GM12878 (cell line): ENCODE measurements around the gene TRPM6.

ENCODE experiments used
- EED ChIP-seq: sonication (generic); IDR thresholded peaks from 2 replicates; pipeline ENCODE4 v1.6.1; 2016; ENCODE audit warnings: antibody characterized with exemption, low read depth
- EGR1 ChIP-seq, 2 experiments: IDR thresholded peaks; 1 replicate in 1 of 2; 2 replicates in 1 of 2; pipeline ENCODE4 v1.6.1; 2011 to 2012; ENCODE audit warnings: low read depth in 2 of 2, low read length in 2 of 2, borderline replicate concordance in 1 of 2, mild to moderate bottlenecking in 1 of 2, moderate library complexity in 1 of 2
- EZH2 ChIP-seq: IDR thresholded peaks from 2 replicates; pipeline ENCODE4 v1.6.1; 2012; ENCODE audit warnings: low read depth, mild to moderate bottlenecking, control low read depth, inconsistent platforms, low read length, borderline replicate concordance; ENCODE audit not compliant: control insufficient read depth
- GABPA ChIP-seq: IDR thresholded peaks from 2 replicates; pipeline ENCODE4 v1.6.1; 2014; ENCODE audit warnings: antibody characterized with exemption, low read depth, mild to moderate bottlenecking, inconsistent platforms
- KDM1A ChIP-seq: fragments of 200-600 bp; sonication (generic); IDR thresholded peaks from 2 replicates; pipeline ENCODE4 v1.6.1; 2016; ENCODE audit warnings: borderline replicate concordance
- POLR2AphosphoS2 ChIP-seq: IDR thresholded peaks from 2 replicates; pipeline ENCODE4 v1.6.1; 2011; ENCODE audit warnings: low read depth, mild to moderate bottlenecking, low read length, improper control_type of control experiment, moderate library complexity
- SRF ChIP-seq, 2 experiments: IDR thresholded peaks; 2 replicates each; pipeline ENCODE4 v1.6.1; 2011; ENCODE audit warnings: low read depth in 2 of 2, low read length in 2 of 2, mild to moderate bottlenecking in 1 of 2, moderate library complexity in 1 of 2
- TAF1 ChIP-seq: IDR thresholded peaks from 2 replicates; pipeline ENCODE4 v1.6.1; 2011; ENCODE audit warnings: mild to moderate bottlenecking, low read depth, low read length, borderline replicate concordance
- TCF12 ChIP-seq: IDR thresholded peaks from 2 replicates; pipeline ENCODE4 v1.6.1; 2011; ENCODE audit warnings: low read depth, mild to moderate bottlenecking, low read length
- ZSCAN29 ChIP-seq: fragments of 450-650 bp; IDR thresholded peaks from 2 replicates; pipeline ENCODE4 v1.6.1; 2017; ENCODE audit warnings: mild to moderate bottlenecking, moderate library complexity
- TF ChIP-seq, protein P1 (sequence below), 3 experiments: IDR thresholded peaks in 2 of 3; conservative IDR thresholded peaks in 1 of 3; 2 replicates each; pipeline ENCODE4 v1.5.1; 2011; ENCODE audit warnings: low read depth in 3 of 3, low read length in 3 of 3, mild to moderate bottlenecking in 3 of 3, control low read depth in 2 of 3, moderate library complexity in 2 of 3, inconsistent platforms in 1 of 3, mixed read lengths in 1 of 3; ENCODE audit not compliant: control insufficient read depth in 2 of 3, insufficient read depth in 1 of 3; ENCODE audit errors: extremely low read depth in 1 of 3

GRCh38 chr9:74848153-74848525 is 39.6 kb downstream of the TRPM6 start:
- TF ChIP-seq GABPA = no peak
- TF ChIP-seq POLR2AphosphoS2 = no peak
- no peak for TF ChIP-seq SRF (IDR thresholded peaks at IDR 0.05; ENCODE audit: low read depth in 2 of 2, low read length in 2 of 2)
- no peak for TF ChIP-seq KDM1A
- TF ChIP-seq ZSCAN29 = no peak
- no peak for TF ChIP-seq TCF12
- TF ChIP-seq, protein P1, sequence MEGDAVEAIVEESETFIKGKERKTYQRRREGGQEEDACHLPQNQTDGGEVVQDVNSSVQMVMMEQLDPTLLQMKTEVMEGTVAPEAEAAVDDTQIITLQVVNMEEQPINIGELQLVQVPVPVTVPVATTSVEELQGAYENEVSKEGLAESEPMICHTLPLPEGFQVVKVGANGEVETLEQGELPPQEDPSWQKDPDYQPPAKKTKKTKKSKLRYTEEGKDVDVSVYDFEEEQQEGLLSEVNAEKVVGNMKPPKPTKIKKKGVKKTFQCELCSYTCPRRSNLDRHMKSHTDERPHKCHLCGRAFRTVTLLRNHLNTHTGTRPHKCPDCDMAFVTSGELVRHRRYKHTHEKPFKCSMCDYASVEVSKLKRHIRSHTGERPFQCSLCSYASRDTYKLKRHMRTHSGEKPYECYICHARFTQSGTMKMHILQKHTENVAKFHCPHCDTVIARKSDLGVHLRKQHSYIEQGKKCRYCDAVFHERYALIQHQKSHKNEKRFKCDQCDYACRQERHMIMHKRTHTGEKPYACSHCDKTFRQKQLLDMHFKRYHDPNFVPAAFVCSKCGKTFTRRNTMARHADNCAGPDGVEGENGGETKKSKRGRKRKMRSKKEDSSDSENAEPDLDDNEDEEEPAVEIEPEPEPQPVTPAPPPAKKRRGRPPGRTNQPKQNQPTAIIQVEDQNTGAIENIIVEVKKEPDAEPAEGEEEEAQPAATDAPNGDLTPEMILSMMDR (IDR thresholded peaks at IDR 0.05 in 2 of 3, conservative IDR thresholded peaks at IDR 0.05 in 1 of 3; ENCODE audit: control insufficient read depth in 2 of 3, extremely low read depth in 1 of 3, insufficient read depth in 1 of 3, low read depth in 3 of 3, low read length in 3 of 3) = no peak
- no peak for TF ChIP-seq EZH2
- no peak for TF ChIP-seq EED
- TF ChIP-seq EGR1 (IDR thresholded peaks at IDR 0.05; ENCODE audit: borderline replicate concordance in 1 of 2, low read depth in 2 of 2, low read length in 2 of 2) = no peak
- TF ChIP-seq TAF1 = no peak
